Endodermal cell (in vitro differentiated cells): Measurements from ENCODE around the gene DCLRE1A. TPM values are rescaled to one million over a fixed set of nuclear protein-coding genes. Genes with fewer than 3 reads are reported as not detected.

Experiments used
- DNase-seq: peaks from one replicate; pipeline ENCODE4 v3.0.0-alpha.2; 2017
- H3K27ac ChIP-seq: 2 replicates; pipeline ENCODE4 v1.5.1; 2013; ENCODE audit warnings: mild to moderate bottlenecking, low read depth, low read length, moderate library complexity
- H3K27me3 ChIP-seq: 2 replicates; pipeline ENCODE4 v1.6.1; 2013; ENCODE audit warnings: mild to moderate bottlenecking, low read length, moderate library complexity; ENCODE audit not compliant: insufficient read depth, control insufficient read depth, poor library complexity, severe bottlenecking
- H3K36me3 ChIP-seq: 2 replicates; pipeline ENCODE4 v1.7.0; 2013; ENCODE audit warnings: mild to moderate bottlenecking, low read length, moderate library complexity; ENCODE audit not compliant: control insufficient read depth, insufficient read depth
- H3K4me1 ChIP-seq: one replicate; pipeline ENCODE4 v1.7.0; 2013; ENCODE audit warnings: low read length; ENCODE audit not compliant: control insufficient read depth, insufficient read depth
- H3K4me3 ChIP-seq: 2 replicates; pipeline ENCODE4 v1.5.1; 2013; ENCODE audit warnings: mild to moderate bottlenecking, low read length, moderate library complexity
- H3K9ac ChIP-seq: 2 replicates; pipeline ENCODE4 v1.6.1; 2013; ENCODE audit warnings: mild to moderate bottlenecking, low read length, moderate library complexity; ENCODE audit not compliant: poor library complexity, severe bottlenecking; ENCODE audit errors: extremely low read depth
- H3K9me3 ChIP-seq: 2 replicates; pipeline ENCODE4 v1.6.1; 2013; ENCODE audit warnings: mild to moderate bottlenecking, low read length, moderate library complexity; ENCODE audit not compliant: control insufficient read depth
- H3K27ac Mint-ChIP-seq: 2 replicates; pipeline ENCODE4 v1.8.0; 2020; ENCODE audit warnings: mixed read lengths
- H3K27me3 Mint-ChIP-seq: 2 replicates; pipeline ENCODE4 v1.8.0; 2021; ENCODE audit warnings: mild to moderate bottlenecking, mixed read lengths; ENCODE audit not compliant: insufficient read depth
- H3K36me3 Mint-ChIP-seq: 2 replicates; pipeline ENCODE4 v1.8.0; 2020; ENCODE audit warnings: low read depth, mixed read lengths
- H3K4me1 Mint-ChIP-seq: 2 replicates; pipeline ENCODE4 v1.8.0; 2020; ENCODE audit warnings: mixed read lengths
- H3K4me3 Mint-ChIP-seq: 2 replicates; pipeline ENCODE4 v1.8.0; 2020; ENCODE audit warnings: mild to moderate bottlenecking, moderate library complexity, mixed read lengths
- H3K9me3 Mint-ChIP-seq: 2 replicates; pipeline ENCODE4 v1.8.0; 2020; ENCODE audit warnings: mild to moderate bottlenecking, mixed read lengths
- CTCF ChIP-seq: fragments of 200-600 bp; sonication (generic); conservative IDR thresholded peaks from 2 replicates; pipeline ENCODE4 v1.5.0; 2021; ENCODE audit warnings: antibody characterized with exemption, mild to moderate bottlenecking
- WGBS, 2 experiments: methylation state at CpG; one replicate each; pipeline versions ENCODE4 v1.1.5 to v1.1.7; 2013; ENCODE audit warnings: missing lambda C conversion rate in 2 of 2, mixed read lengths in 1 of 2; ENCODE audit not compliant: insufficient coverage in 1 of 2, insufficient read length in 1 of 2; 5-methylcytosine and 5-hydroxymethylcytosine counted together
- long read RNA-seq, 4 experiments: library from polyadenylated mRNA in 2 of 4; library from RNA in 1 of 4; library from capped mRNA in 1 of 4; stranded (forward) in 3 of 4; unstranded in 1 of 4; transcript quantifications; one replicate each; pipeline ENCODE4 v2.0.0, GENCODE V29; 2020 to 2021; ENCODE audit warnings: inconsistent platforms in 1 of 4
- polyA plus RNA-seq, 2 experiments: library from polyadenylated mRNA; stranded (reverse); fragments of 50-300 nt; gene quantifications; one replicate each; pipeline ENCODE4 v1.2.3, GENCODE V29; 2013
- total RNA-seq, 2 donors: library from RNA; stranded (reverse); fragmentation: NEBNext Ultra II Directional in 1 of 2; extraction: Animal tissue kit (Norgen Biotek cat#: 25700) in 1 of 2; gene quantifications; 2 replicates in 1 of 2; 3 replicates in 1 of 2; pipeline ENCODE4 v1.2.1, GENCODE V29; 2021

DCLRE1A gene
- 10 to 100 TPM in 1 of 2 donors, 1 to 10 TPM in 1; 9.6 to 17.8 TPM for total RNA-seq
- polyA plus RNA-seq (2013, experiment 1 of 2), result 14.2 TPM
- 12.7 TPM for polyA plus RNA-seq (2013, experiment 2 of 2)
- long read RNA-seq, experiment 1, full-length matches to known transcripts, result 6 of 12 reads
- long read RNA-seq, experiment 1, partial matches to known transcripts, result 3 of 12 reads
- long read RNA-seq, experiment 1, other reads (novel, unspliced or antisense), result 3 of 12 reads
- long read RNA-seq, experiment 2, full-length matches to known transcripts, result 25 of 26 reads
- long read RNA-seq, experiment 2, partial matches to known transcripts, result 0 of 26 reads
- long read RNA-seq, experiment 2, other reads (novel, unspliced or antisense), result 1 of 26 reads
- long read RNA-seq, experiment 3, full-length matches to known transcripts, result 52 of 66 reads
- long read RNA-seq, experiment 3, partial matches to known transcripts, result 8 of 66 reads
- long read RNA-seq, experiment 3, other reads (novel, unspliced or antisense), result 6 of 66 reads
- long read RNA-seq, experiment 4, partial matches to known transcripts, result 1 of 2 reads
- long read RNA-seq, experiment 4, other reads (novel, unspliced or antisense), result 1 of 2 reads

GRCh38 chr10:113854013-113854760 lies at the start of gene DCLRE1A, which contains the start of gene NHLRC2:
Gene DCLRE1A (minus strand): TSS chr10:113854082. CDS start chr10:113853182, 900 bp downstream.
Gene NHLRC2 (plus strand): TSS chr10:113854661. CDS start chr10:113854873, 212 bp downstream.
- no peak for TF ChIP-seq CTCF
- peak within 1 kb of the TSS; percentile 99 for H3K27ac Mint-ChIP-seq
- H3K9ac ChIP-seq, result peak within 1 kb of the TSS; percentile 83
- H3K4me3 Mint-ChIP-seq, result peak within 1 kb of the TSS; percentile 88
- peaks cover 16% of the 10 kb centered on the region for H3K4me1 Mint-ChIP-seq
- peaks cover 9% of the 10 kb centered on the region for H3K36me3 ChIP-seq
- no peaks in the 10 kb centered on the region for H3K27me3 Mint-ChIP-seq
- H3K4me1 ChIP-seq, result no peaks in the 10 kb centered on the region
- no peaks in the 10 kb centered on the region for H3K27me3 ChIP-seq
- peaks cover 3% of the 10 kb centered on the region for H3K36me3 Mint-ChIP-seq
- H3K4me3 ChIP-seq, result peak within 1 kb of the TSS; percentile 95
- peak within 1 kb of the TSS; percentile 65 for H3K27ac ChIP-seq
- no peaks in the 10 kb centered on the region for H3K9me3 Mint-ChIP-seq
- H3K9me3 ChIP-seq, result no peaks in the 10 kb centered on the region
- 0 to 1% methylated on average over 10 to 39 of the region's 39 CpGs for WGBS, 2 experiments
- peak; percentile 90 for DNase-seq

- Histone ChIP-seq H3K4me1 (no peaks in the 10 kb centered on the region), H3K27me3 (no peaks in the 10 kb centered on the region), H3K9me3 (no peaks in the 10 kb centered on the region), H3K9ac (peak overlapping the region; percentile 13), H3K36me3 (peaks cover 68% of the 10 kb centered on the region), H3K4me3 (no peak overlapping the region), H3K27ac (no peak overlapping the region)
- H3K9me3 Mint-ChIP-seq, result peaks cover 2% of the 10 kb centered on the region
- TF ChIP-seq CTCF, result no peak
- no peaks in the 10 kb centered on the region for H3K27me3 Mint-ChIP-seq
- 88 to 99% methylated on average over 1 to 2 of the region's 2 CpGs for WGBS, 2 experiments
- DNase-seq, result no peak
- peaks cover 35% of the 10 kb centered on the region for H3K36me3 Mint-ChIP-seq
- no peaks in the 10 kb centered on the region for H3K4me1 Mint-ChIP-seq
- H3K4me3 Mint-ChIP-seq, result no peak overlapping the region
- no peak overlapping the region for H3K27ac Mint-ChIP-seq
Observed at GRCh38 chr10:113899952-113900598, 46.2 kb upstream of the DCLRE1A start.
